ENCODE measurements around the gene SGCD. TPM values are rescaled to one million over a fixed set of nuclear protein-coding genes. Genes with fewer than 3 reads are reported as not detected.

Gene SGCD
- polyA plus RNA-seq, 4 donors: 0.22 to 7.5 (median 0.62) TPM

DNA sequence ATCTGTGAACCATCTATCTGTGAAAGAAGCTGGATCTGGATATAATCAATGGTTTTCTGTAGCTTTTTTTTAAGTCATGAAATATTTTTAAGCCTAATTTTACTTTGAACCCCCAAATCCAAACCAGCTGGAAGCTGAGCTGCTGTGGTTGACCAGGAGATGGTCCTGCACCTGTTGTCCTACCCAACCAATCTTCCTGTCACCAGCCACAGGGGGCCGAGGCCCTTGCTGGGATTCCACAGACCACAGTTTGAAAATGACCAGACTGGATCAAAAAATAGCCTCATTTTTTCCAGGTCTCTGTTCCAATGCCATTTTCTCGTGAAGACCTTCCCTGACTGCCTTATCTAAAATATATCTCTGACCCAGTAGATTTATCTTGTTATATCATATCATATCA lies 200.6 kb downstream of the SGCD start:
- WGBS, 3 donors: 58 to 77% (median 67%) methylated on average over 2 of the region's 2 CpGs
- no peaks in the 10 kb centered on the region for H3K36me3 ChIP-seq (ENCODE audit: control insufficient read depth in 3 of 3, insufficient read depth in 2 of 3, low read depth in 1 of 3, low read length in 3 of 3)
- no peaks in the 10 kb centered on the region for H3K27me3 ChIP-seq (ENCODE audit: control insufficient read depth in 3 of 3, insufficient read depth in 3 of 3, low read length in 3 of 3)
- no peak overlapping the region for H3K27ac ChIP-seq (ENCODE audit: low read depth in 1 of 3, low read length in 2 of 3)
- H3K9me3 ChIP-seq (ENCODE audit: control insufficient read depth in 2 of 2, insufficient read depth in 1 of 2, low read depth in 1 of 2, low read length in 1 of 2): no peaks in the 10 kb centered on the region
- H3K4me1 ChIP-seq (ENCODE audit: control insufficient read depth in 3 of 3, insufficient read depth in 2 of 3, low read depth in 1 of 3, low read length in 2 of 3): no peaks in the 10 kb centered on the region
- no peak overlapping the region for H3K4me3 ChIP-seq (ENCODE audit: low read depth in 1 of 3, low read length in 3 of 3)
- DNase-seq: no peak
- FAIRE-seq: no peak

DNA sequence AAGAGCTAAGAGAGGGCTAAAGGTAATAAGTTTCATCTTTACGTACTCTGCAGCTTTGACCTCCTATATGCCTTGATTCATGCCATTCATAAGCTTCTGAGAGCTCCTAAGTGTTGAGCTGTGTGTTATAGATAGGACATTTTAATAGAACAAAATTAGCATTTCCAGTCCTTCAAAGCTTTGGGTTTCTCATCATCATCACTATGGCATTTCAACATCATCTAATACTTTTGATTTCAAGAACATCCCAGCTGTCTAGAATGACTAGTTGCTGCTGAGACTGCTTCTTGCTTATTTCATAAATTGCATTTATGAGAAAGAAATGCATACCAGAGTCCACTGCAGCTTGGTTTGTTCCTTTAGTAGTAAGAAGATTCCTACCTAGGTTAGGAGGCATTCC lies 201.7 kb downstream of the SGCD start:
- Histone ChIP-seq H3K27me3 (ENCODE audit: control insufficient read depth in 3 of 3, insufficient read depth in 3 of 3, low read length in 3 of 3) (no peaks in the 10 kb centered on the region), H3K36me3 (ENCODE audit: control insufficient read depth in 3 of 3, insufficient read depth in 2 of 3, low read depth in 1 of 3, low read length in 3 of 3) (no peaks in the 10 kb centered on the region), H3K4me1 (ENCODE audit: control insufficient read depth in 3 of 3, insufficient read depth in 2 of 3, low read depth in 1 of 3, low read length in 2 of 3) (no peaks in the 10 kb centered on the region), H3K27ac (ENCODE audit: low read depth in 1 of 3, low read length in 2 of 3) (no peak overlapping the region), H3K4me3 (ENCODE audit: low read depth in 1 of 3, low read length in 3 of 3) (no peak overlapping the region), H3K9me3 (ENCODE audit: control insufficient read depth in 2 of 2, insufficient read depth in 1 of 2, low read depth in 1 of 2, low read length in 1 of 2) (no peaks in the 10 kb centered on the region)
- no peak for FAIRE-seq
- 78 to 91% (median 79%) methylated on average over 1 of the region's 1 CpG for WGBS, 3 donors
- no peak for DNase-seq

DNA sequence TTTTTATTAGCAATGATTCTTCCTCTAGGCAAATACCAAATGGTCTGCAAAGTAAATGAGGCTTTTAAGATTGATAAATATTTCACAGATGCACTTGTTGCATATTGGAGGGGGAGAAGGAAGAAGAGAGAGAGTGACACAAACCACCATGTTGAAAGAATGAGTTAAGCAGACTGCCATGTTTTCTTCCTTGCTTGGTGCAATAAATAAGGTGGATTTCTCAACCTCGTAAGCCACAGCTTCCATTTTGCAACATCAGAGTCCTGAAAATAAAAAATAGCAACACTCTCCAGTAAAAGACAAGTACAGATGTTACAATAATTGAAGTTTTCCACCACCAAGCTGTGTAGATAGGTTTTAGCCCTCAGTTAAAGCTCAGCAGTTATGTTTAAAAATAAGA lies 202.9 kb downstream of the SGCD start:
- DNase-seq: no peak
- 29 to 58% (median 53%) methylated on average over 1 of the region's 1 CpG for WGBS, 3 donors

DNA sequence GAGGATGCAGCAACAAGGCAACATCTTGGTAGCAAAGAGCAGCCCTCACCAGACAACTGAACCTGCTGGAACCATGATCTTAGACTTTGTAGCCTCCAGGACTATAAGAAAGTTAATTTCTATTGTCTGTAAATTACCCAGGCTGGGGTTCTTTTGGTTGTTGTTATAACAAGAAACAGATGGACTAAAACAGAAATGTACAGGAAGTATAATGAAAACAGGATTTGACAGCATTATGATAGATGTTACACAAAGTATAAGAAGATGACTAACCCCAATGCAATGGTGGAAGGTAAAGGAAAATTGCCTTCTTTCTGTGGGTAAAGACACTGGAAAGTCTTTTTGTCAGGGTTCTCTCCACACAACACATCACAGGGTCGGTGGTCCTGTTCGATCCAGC lies 204.2 kb downstream of the SGCD start:
- H3K9me3 ChIP-seq (ENCODE audit: control insufficient read depth in 2 of 2, insufficient read depth in 1 of 2, low read depth in 1 of 2, low read length in 1 of 2): no peaks in the 10 kb centered on the region
- H3K36me3 ChIP-seq (ENCODE audit: control insufficient read depth in 3 of 3, insufficient read depth in 2 of 3, low read depth in 1 of 3, low read length in 3 of 3): no peaks in the 10 kb centered on the region
- no peak overlapping the region for H3K27ac ChIP-seq (ENCODE audit: low read depth in 1 of 3, low read length in 2 of 3)
- H3K4me1 ChIP-seq (ENCODE audit: control insufficient read depth in 3 of 3, insufficient read depth in 2 of 3, low read depth in 1 of 3, low read length in 2 of 3): no peaks in the 10 kb centered on the region
- no peaks in the 10 kb centered on the region for H3K27me3 ChIP-seq (ENCODE audit: control insufficient read depth in 3 of 3, insufficient read depth in 3 of 3, low read length in 3 of 3)
- no peak overlapping the region for H3K4me3 ChIP-seq (ENCODE audit: low read depth in 1 of 3, low read length in 3 of 3)
- FAIRE-seq: no peak
- no peak for DNase-seq
- 76 to 92% (median 78%) methylated on average over 2 of the region's 2 CpGs for WGBS, 3 donors

More for the DNA sequence above, 202.9 kb downstream of the SGCD start:
- H3K4me3 ChIP-seq (ENCODE audit: low read depth in 1 of 3, low read length in 3 of 3): no peak overlapping the region
- no peak for FAIRE-seq
- no peak overlapping the region for H3K27ac ChIP-seq (ENCODE audit: low read depth in 1 of 3, low read length in 2 of 3)
- H3K4me1 ChIP-seq (ENCODE audit: control insufficient read depth in 3 of 3, insufficient read depth in 2 of 3, low read depth in 1 of 3, low read length in 2 of 3): no peaks in the 10 kb centered on the region
- H3K27me3 ChIP-seq (ENCODE audit: control insufficient read depth in 3 of 3, insufficient read depth in 3 of 3, low read length in 3 of 3): no peaks in the 10 kb centered on the region
- no peaks in the 10 kb centered on the region for H3K9me3 ChIP-seq (ENCODE audit: control insufficient read depth in 2 of 2, insufficient read depth in 1 of 2, low read depth in 1 of 2, low read length in 1 of 2)
- H3K36me3 ChIP-seq (ENCODE audit: control insufficient read depth in 3 of 3, insufficient read depth in 2 of 3, low read depth in 1 of 3, low read length in 3 of 3): no peaks in the 10 kb centered on the region

DNA sequence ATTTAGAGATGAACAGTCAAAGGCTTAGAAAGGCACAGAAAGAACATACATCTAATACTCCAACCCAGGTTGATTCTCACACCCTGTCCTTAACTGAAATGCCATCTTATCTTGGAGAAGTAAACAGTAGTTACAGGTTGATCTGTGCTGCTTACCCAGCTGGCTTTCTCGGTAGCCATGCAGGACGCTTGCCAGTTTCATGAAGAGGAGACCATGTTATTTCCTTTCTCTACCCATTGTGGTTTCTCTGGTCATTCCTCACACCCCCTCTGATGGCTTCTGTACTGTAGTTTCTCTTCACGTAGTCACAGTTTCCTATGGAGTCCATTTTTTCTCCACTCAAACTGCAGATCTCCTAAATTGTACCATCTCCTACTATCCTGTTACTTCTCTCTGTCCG lies 206.0 kb downstream of the SGCD start:
- Histone ChIP-seq H3K4me1 (ENCODE audit: control insufficient read depth in 3 of 3, insufficient read depth in 2 of 3, low read depth in 1 of 3, low read length in 2 of 3) (no peaks in the 10 kb centered on the region), H3K36me3 (ENCODE audit: control insufficient read depth in 3 of 3, insufficient read depth in 2 of 3, low read depth in 1 of 3, low read length in 3 of 3) (no peaks in the 10 kb centered on the region), H3K9me3 (ENCODE audit: control insufficient read depth in 2 of 2, insufficient read depth in 1 of 2, low read depth in 1 of 2, low read length in 1 of 2) (no peaks in the 10 kb centered on the region), H3K4me3 (ENCODE audit: low read depth in 1 of 3, low read length in 3 of 3) (no peak overlapping the region), H3K27ac (ENCODE audit: low read depth in 1 of 3, low read length in 2 of 3) (no peak overlapping the region), H3K27me3 (ENCODE audit: control insufficient read depth in 3 of 3, insufficient read depth in 3 of 3, low read length in 3 of 3) (no peaks in the 10 kb centered on the region)
- DNase-seq (no peak), FAIRE-seq (no peak)
- WGBS, 3 donors: 62 to 78% (median 63%) methylated on average over 4 of the region's 4 CpGs

DNA sequence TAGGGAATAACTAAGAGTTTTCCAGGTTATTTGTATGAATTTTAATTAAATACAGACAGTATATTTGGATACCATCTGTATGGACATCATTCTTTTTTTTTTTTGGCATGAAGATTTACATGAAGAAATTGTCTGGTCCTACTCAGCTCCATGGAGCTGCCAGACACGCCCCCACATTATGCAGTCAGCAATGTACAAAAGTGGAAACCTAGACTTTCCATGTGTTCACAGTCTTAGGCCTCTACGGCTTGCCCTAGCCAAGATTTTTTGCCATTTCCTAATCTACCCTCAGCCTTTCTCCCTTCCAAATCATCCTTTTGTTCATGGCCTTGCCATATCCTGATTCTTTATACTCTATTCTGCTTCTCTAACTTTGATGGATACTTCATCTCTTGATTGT lies 207.1 kb downstream of the SGCD start:
- Histone ChIP-seq H3K4me3 (ENCODE audit: low read depth in 1 of 3, low read length in 3 of 3) (no peak overlapping the region), H3K27ac (ENCODE audit: low read depth in 1 of 3, low read length in 2 of 3) (no peak overlapping the region), H3K27me3 (ENCODE audit: control insufficient read depth in 3 of 3, insufficient read depth in 3 of 3, low read length in 3 of 3) (no peaks in the 10 kb centered on the region), H3K4me1 (ENCODE audit: control insufficient read depth in 3 of 3, insufficient read depth in 2 of 3, low read depth in 1 of 3, low read length in 2 of 3) (no peaks in the 10 kb centered on the region), H3K9me3 (ENCODE audit: control insufficient read depth in 2 of 2, insufficient read depth in 1 of 2, low read depth in 1 of 2, low read length in 1 of 2) (no peaks in the 10 kb centered on the region), H3K36me3 (ENCODE audit: control insufficient read depth in 3 of 3, insufficient read depth in 2 of 3, low read depth in 1 of 3, low read length in 3 of 3) (no peaks in the 10 kb centered on the region)
- DNase-seq (no peak), FAIRE-seq (no peak)
- 56 to 82% (median 58%) methylated on average over 2 of the region's 2 CpGs for WGBS, 3 donors

DNA sequence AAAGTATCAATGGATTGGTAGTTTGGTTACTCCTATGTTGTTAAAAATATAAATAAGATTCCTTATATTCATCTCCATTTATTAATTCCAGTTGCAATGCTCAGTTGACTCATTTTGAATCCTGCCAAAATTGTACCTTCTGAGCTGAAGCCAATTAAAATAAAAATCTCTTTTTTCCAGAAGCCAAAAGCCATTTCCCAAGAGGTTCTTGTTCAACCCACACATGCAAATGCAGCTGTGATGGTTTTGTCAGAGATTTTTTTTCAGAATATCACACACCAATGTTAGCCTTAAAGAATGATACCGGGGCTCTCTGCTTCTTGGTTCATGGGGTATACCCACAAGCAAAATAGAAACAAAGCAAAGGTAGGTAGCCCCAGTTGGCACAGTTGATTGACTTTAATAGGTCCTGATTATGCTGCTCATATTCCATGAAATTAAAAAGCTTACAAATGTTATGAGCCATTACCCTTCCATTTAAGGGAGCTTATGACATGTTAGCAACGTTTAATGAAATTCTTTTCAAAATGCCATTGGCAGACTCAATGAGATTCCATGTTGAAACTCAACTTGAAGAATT lies 208.0 kb downstream of the SGCD start:
- Histone ChIP-seq H3K4me3 (ENCODE audit: low read depth in 1 of 3, low read length in 3 of 3) (no peak overlapping the region), H3K27me3 (ENCODE audit: control insufficient read depth in 3 of 3, insufficient read depth in 3 of 3, low read length in 3 of 3) (no peaks in the 10 kb centered on the region), H3K27ac (ENCODE audit: low read depth in 1 of 3, low read length in 2 of 3) (no peak overlapping the region), H3K9me3 (ENCODE audit: control insufficient read depth in 2 of 2, insufficient read depth in 1 of 2, low read depth in 1 of 2, low read length in 1 of 2) (no peaks in the 10 kb centered on the region), H3K36me3 (ENCODE audit: control insufficient read depth in 3 of 3, insufficient read depth in 2 of 3, low read depth in 1 of 3, low read length in 3 of 3) (no peaks in the 10 kb centered on the region), H3K4me1 (ENCODE audit: control insufficient read depth in 3 of 3, insufficient read depth in 2 of 3, low read depth in 1 of 3, low read length in 2 of 3) (no peaks in the 10 kb centered on the region)
- DNase-seq (no peak), FAIRE-seq (no peak)
- 73 to 79% (median 75%) methylated on average over 2 of the region's 2 CpGs for WGBS, 3 donors

DNA sequence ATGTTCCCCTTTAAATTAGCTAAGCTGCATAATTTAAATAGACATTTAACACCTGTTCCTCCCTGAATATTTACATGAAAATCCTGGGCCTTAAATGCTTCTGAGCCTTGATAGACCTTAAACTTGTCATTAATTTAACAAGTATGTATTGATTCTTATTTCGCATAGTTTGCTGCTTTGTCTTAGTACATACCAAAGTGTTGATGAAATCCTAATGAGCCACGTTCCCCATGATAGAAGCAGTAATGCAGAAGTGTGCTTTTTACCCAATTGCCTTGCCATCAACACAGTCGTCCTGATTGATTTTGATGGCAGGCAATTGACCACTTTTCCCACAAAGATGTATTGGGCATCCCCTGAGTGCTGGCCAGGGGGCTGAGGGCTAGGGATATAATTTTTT lies 213.5 kb downstream of the SGCD start:
- no peaks in the 10 kb centered on the region for H3K9me3 ChIP-seq (ENCODE audit: control insufficient read depth in 2 of 2, insufficient read depth in 1 of 2, low read depth in 1 of 2, low read length in 1 of 2)
- 64 to 71% (median 65%) methylated on average over 3 of the region's 3 CpGs for WGBS, 3 donors
- FAIRE-seq: no peak

DNA sequence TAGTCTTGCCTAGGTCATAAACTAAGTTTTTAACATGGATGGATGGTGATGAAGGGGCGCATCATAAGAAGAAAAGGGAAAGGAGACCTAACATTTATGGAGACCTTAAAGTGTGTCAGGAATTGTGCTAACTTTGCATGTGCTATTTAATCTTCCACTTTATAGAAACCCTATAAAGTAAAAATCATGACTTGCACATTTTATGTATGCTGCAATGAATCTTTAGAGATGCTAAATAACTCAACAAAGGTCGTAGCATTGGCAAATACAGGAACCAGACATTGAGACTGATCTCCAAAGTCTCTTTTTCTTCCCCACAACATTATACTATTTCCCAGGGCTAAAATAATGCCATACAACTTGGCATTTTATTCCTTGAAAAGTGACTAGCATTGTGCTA lies 214.6 kb downstream of the SGCD start:
- 68 to 85% (median 71%) methylated on average over 2 of the region's 2 CpGs for WGBS, 3 donors
- no peak for FAIRE-seq
- H3K27ac ChIP-seq (ENCODE audit: low read depth in 1 of 3, low read length in 2 of 3): no peak overlapping the region

More for the DNA sequence above, 213.5 kb downstream of the SGCD start:
- Histone ChIP-seq H3K36me3 (ENCODE audit: control insufficient read depth in 3 of 3, insufficient read depth in 2 of 3, low read depth in 1 of 3, low read length in 3 of 3) (no peaks in the 10 kb centered on the region), H3K4me3 (ENCODE audit: low read depth in 1 of 3, low read length in 3 of 3) (no peak overlapping the region), H3K27me3 (ENCODE audit: control insufficient read depth in 3 of 3, insufficient read depth in 3 of 3, low read length in 3 of 3) (no peaks in the 10 kb centered on the region), H3K27ac (ENCODE audit: low read depth in 1 of 3, low read length in 2 of 3) (no peak overlapping the region), H3K4me1 (ENCODE audit: control insufficient read depth in 3 of 3, insufficient read depth in 2 of 3, low read depth in 1 of 3, low read length in 2 of 3) (no peaks in the 10 kb centered on the region)
- no peak for DNase-seq

More for the DNA sequence above, 214.6 kb downstream of the SGCD start:
- DNase-seq: no peak
- Histone ChIP-seq H3K4me3 (ENCODE audit: low read depth in 1 of 3, low read length in 3 of 3) (no peak overlapping the region), H3K9me3 (ENCODE audit: control insufficient read depth in 2 of 2, insufficient read depth in 1 of 2, low read depth in 1 of 2, low read length in 1 of 2) (no peaks in the 10 kb centered on the region), H3K4me1 (ENCODE audit: control insufficient read depth in 3 of 3, insufficient read depth in 2 of 3, low read depth in 1 of 3, low read length in 2 of 3) (no peaks in the 10 kb centered on the region), H3K27me3 (ENCODE audit: control insufficient read depth in 3 of 3, insufficient read depth in 3 of 3, low read length in 3 of 3) (no peaks in the 10 kb centered on the region), H3K36me3 (ENCODE audit: control insufficient read depth in 3 of 3, insufficient read depth in 2 of 3, low read depth in 1 of 3, low read length in 3 of 3) (no peaks in the 10 kb centered on the region)
